Peyer's patch (tissue), 4 donors: Measurements from ENCODE around the gene GPC3. TPM values are rescaled to one million over a fixed set of nuclear protein-coding genes. Genes with fewer than 3 reads are reported as not detected.

ENCODE experiments used
- DNase-seq, 3 donors: peaks; one replicate each; pipeline ENCODE4 v3.0.0-alpha.2; 2017 to 2019
- H3K27ac ChIP-seq, 4 donors: fragments of 200-600 bp; sonication (generic); one replicate each; pipeline ENCODE4 v1.5.1; 2016 to 2019
- H3K27me3 ChIP-seq, 2 donors: fragments of 200-600 bp; sonication (generic); one replicate each; pipeline ENCODE4 v1.5.1; 2019
- H3K36me3 ChIP-seq, 3 donors: fragments of 200-600 bp; sonication (generic); one replicate each; pipeline ENCODE4 v1.5.1; 2016 to 2019
- H3K4me1 ChIP-seq, 4 donors: fragments of 200-600 bp; sonication (generic); one replicate each; pipeline ENCODE4 v1.5.1; 2016 to 2019
- H3K4me3 ChIP-seq, 4 donors: fragments of 200-600 bp; sonication (generic); 1 replicate in 3 of 4; 2 replicates in 1 of 4; pipeline ENCODE4 v1.5.1; 2016 to 2019; ENCODE audit warnings: mild to moderate bottlenecking in 1 of 4
- H3K9me3 ChIP-seq, 4 donors: fragments of 200-600 bp; sonication (generic); one replicate each; pipeline ENCODE4 v1.5.1; 2016 to 2019; ENCODE audit warnings: mild to moderate bottlenecking in 1 of 4
- CTCF ChIP-seq, 6 experiments: fragments of 450-650 bp in 4 of 6; fragments of 200-600 bp in 2 of 6; sonication (generic) in 1 of 6; IDR thresholded peaks; one replicate each; pipeline ENCODE4 v1.5.1; 2017 to 2019; ENCODE audit warnings: antibody characterized with exemption in 6 of 6, mild to moderate bottlenecking in 3 of 6, moderate library complexity in 1 of 6
- POLR2A ChIP-seq, 2 donors: fragments of 450-650 bp; IDR thresholded peaks; one replicate each; pipeline ENCODE4 v1.5.1; 2017; ENCODE audit warnings: antibody characterized with exemption in 2 of 2, mild to moderate bottlenecking in 2 of 2, moderate library complexity in 2 of 2
- total RNA-seq, 4 donors: library from RNA; depleted of rRNA; stranded (reverse); fragments of >200 nt; gene quantifications; one replicate each; pipeline ENCODE4 v1.1.0, GENCODE V29; 2016

Gene GPC3
- total RNA-seq, 4 donors from 2014 or later = 1.1 to 7.2 (median 5.8) TPM

DNA sequence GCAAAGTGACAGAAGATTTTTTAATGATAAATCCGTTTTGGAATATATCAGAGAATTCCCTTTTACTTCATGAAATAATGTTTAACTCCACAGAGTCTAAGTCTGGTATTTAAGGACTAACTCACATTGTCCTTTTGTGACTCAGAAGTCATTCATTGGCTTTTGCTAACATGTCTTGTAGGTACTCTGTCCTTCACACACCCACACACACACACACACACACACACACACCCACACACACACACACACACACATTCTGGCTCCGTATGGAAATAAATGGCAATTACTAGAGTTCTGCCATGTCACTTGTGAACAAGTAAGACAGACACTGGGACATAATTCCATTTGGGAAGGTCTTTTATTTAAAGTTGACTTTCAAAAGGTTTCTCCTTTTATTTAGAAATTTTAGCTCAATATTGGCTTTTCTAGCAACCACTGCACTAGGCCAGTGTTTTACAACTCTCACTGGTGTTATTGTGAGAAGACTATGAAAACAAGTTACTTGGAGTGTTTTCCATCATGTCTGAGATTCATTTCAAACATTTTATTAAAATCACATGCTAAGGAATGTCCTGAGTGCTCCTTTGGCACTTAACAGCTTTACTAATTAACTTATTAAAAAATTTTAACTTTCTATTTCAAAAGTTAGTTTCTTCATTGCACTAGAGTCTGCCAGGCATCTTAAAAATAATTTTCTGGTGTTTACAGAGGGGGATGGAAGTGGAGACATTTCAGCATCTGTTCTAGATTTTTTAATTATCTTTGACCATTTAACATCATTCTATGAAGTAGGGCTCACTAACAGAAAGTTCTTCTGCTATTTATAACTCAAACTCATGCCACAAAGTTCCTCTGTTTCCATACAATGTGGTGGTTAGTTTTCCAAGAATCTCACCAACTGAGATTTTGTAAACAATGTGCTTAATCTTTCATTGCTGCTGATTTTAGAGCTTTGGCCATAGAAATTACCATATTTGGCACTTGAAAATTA is 329.8 kb downstream of the GPC3 start:
- TF ChIP-seq CTCF (IDR thresholded peaks at IDR 0.05) = no peak
- TF ChIP-seq POLR2A (IDR thresholded peaks at IDR 0.05) = no peak
- Histone ChIP-seq H3K4me1 (no peaks in the 10 kb centered on the region), H3K36me3 (no peaks in the 10 kb centered on the region), H3K4me3 (no peak overlapping the region), H3K27ac (no peak overlapping the region), H3K27me3 (no peaks in the 10 kb centered on the region), H3K9me3 (no peaks in the 10 kb centered on the region)
- no peak for DNase-seq

DNA sequence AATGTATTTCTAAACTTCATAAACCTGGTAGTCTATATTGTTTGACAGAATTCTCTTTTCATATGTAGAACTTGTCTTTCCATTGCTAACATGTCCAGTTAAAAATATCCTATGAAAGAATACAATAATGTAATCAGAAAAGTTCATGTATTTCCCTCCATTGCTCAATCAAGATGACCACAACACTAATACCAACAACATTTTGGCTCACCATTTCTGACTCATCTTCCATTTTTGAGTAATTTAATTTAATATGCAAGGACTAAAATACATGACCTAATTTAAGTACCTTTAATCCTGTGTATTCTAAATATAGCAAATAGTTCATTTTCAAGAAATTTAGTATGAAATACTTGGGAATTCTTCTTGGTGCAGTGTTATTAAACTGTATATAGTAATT is 330.6 kb downstream of the GPC3 start:
- no peak for TF ChIP-seq CTCF (IDR thresholded peaks at IDR 0.05)
- TF ChIP-seq POLR2A (IDR thresholded peaks at IDR 0.05) = no peak
- Histone ChIP-seq H3K4me3 (no peak overlapping the region), H3K27ac (no peak overlapping the region), H3K9me3 (no peaks in the 10 kb centered on the region), H3K36me3 (no peaks in the 10 kb centered on the region), H3K4me1 (no peaks in the 10 kb centered on the region), H3K27me3 (no peaks in the 10 kb centered on the region)
- no peak for DNase-seq

GRCh38 chrX:133653358-133653757 is 332.0 kb downstream of the GPC3 start:
- Histone ChIP-seq H3K27ac (no peak overlapping the region), H3K4me1 (no peaks in the 10 kb centered on the region), H3K27me3 (no peaks in the 10 kb centered on the region), H3K9me3 (no peaks in the 10 kb centered on the region), H3K4me3 (no peak overlapping the region), H3K36me3 (no peaks in the 10 kb centered on the region)
- no peak for DNase-seq
- TF ChIP-seq POLR2A (IDR thresholded peaks at IDR 0.05) = no peak
- TF ChIP-seq CTCF (IDR thresholded peaks at IDR 0.05) = no peak

- Histone ChIP-seq H3K4me1 (no peaks in the 10 kb centered on the region), H3K27ac (no peak overlapping the region), H3K9me3 (no peaks in the 10 kb centered on the region), H3K36me3 (no peaks in the 10 kb centered on the region), H3K4me3 (no peak overlapping the region), H3K27me3 (no peaks in the 10 kb centered on the region)
- TF ChIP-seq POLR2A (IDR thresholded peaks at IDR 0.05) (no peak), CTCF (IDR thresholded peaks at IDR 0.05) (no peak)
- no peak for DNase-seq
Measured at GRCh38 chrX:133652185-133652584, 333.2 kb downstream of the GPC3 start.

- TF ChIP-seq CTCF (IDR thresholded peaks at IDR 0.05) (no peak), POLR2A (IDR thresholded peaks at IDR 0.05) (no peak)
- Histone ChIP-seq H3K27me3 (no peaks in the 10 kb centered on the region), H3K27ac (no peak overlapping the region), H3K4me1 (no peaks in the 10 kb centered on the region), H3K9me3 (no peaks in the 10 kb centered on the region), H3K36me3 (no peaks in the 10 kb centered on the region), H3K4me3 (no peak overlapping the region)
- DNase-seq = no peak
Measured at GRCh38 chrX:133650239-133650638, 335.2 kb downstream of the GPC3 start.
